ENCODE data around the gene PPP1R9B.

The PPP1R9B gene

GRCh38 chr17:50103252-50103651 lies 47.2 kb downstream of the PPP1R9B start:
- no peak for DNase-seq

GRCh38 chr17:50102164-50102991 lies 48.1 kb downstream of the PPP1R9B start:
- DNase-seq, result no peak

- peak; percentile 14 for DNase-seq
Measured at GRCh38 chr17:50101346-50102163, 48.9 kb downstream of the PPP1R9B start.

- no peak for DNase-seq
Measured at GRCh38 chr17:50100921-50101345, 49.5 kb downstream of the PPP1R9B start.

- DNase-seq, result no peak
Measured at GRCh38 chr17:50100480-50100883, 50.0 kb downstream of the PPP1R9B start.

- DNase-seq, result no peak
Measured at GRCh38 chr17:50099003-50099402, 51.5 kb downstream of the PPP1R9B start.

- DNase-seq, result no peak
Measured at GRCh38 chr17:50098583-50098982, 51.9 kb downstream of the PPP1R9B start.

GRCh38 chr17:50097926-50098325 lies 52.6 kb downstream of the PPP1R9B start:
- no peak for DNase-seq

- DNase-seq, result no peak
Measured at GRCh38 chr17:50097455-50097854, 53.0 kb downstream of the PPP1R9B start.

- DNase-seq, result no peak
Measured at GRCh38 chr17:50096758-50097157, 53.7 kb downstream of the PPP1R9B start.

- no peak for DNase-seq
Measured at GRCh38 chr17:50096092-50096491, 54.4 kb downstream of the PPP1R9B start.

- DNase-seq, result no peak
Measured at GRCh38 chr17:50095626-50096037, 54.8 kb downstream of the PPP1R9B start.

- DNase-seq, result peak; percentile 92
Measured at GRCh38 chr17:50094753-50095619, 55.5 kb downstream of the PPP1R9B start, which contains the start of gene PDK2. Gene PDK2 (plus strand): TSS chr17:50095351. CDS start chr17:50095436, 85 bp downstream.

GRCh38 chr17:50094243-50094752 lies 56.2 kb downstream of the PPP1R9B start:
- peak; percentile 92 for DNase-seq

- DNase-seq, result no peak
Measured at GRCh38 chr17:50093807-50094206, 56.7 kb downstream of the PPP1R9B start.

- DNase-seq, result no peak
Measured at GRCh38 chr17:50093246-50093645, 57.2 kb downstream of the PPP1R9B start.

GRCh38 chr17:50091918-50092285 lies 58.6 kb downstream of the PPP1R9B start:
- DNase-seq, result no peak

GRCh38 chr17:50090971-50091917 lies 59.2 kb downstream of the PPP1R9B start:
- no peak for DNase-seq

GRCh38 chr17:50090071-50090470 lies 60.4 kb downstream of the PPP1R9B start:
- DNase-seq, result no peak

GRCh38 chr17:50088952-50089825 lies 61.3 kb downstream of the PPP1R9B start:
- no peak for DNase-seq

Data from NCI-H1694 (cell line).